Stromal cell of bone marrow (primary cell): Measurements from ENCODE around the gene SMCO1.
"Not testable (repeated sequence)": the region's sequence is repeated elsewhere in the genome, so short reads cannot be mapped to it uniquely, and the experiment has no call there.

Experiments
- DNase-seq: peaks from one replicate; pipeline ENCODE4 v3.0.0-alpha.2; 2012; ENCODE audit warnings: low read depth

SMCO1 gene

GRCh38 chr3:196514913-196515621 lies at the start of gene SMCO1:
Gene SMCO1, minus strand, starts transcription at chr3:196515346. Its CDS starts 137 bp downstream, at chr3:196515209.
- no peak for DNase-seq

GRCh38 chr3:196563721-196564225 lies 48.6 kb upstream of the SMCO1 start:
- DNase-seq: no peak

- no peak for DNase-seq
These were observed 44.7 kb upstream of the SMCO1 start for GRCh38 chr3:196559826-196560225.

GRCh38 chr3:196558476-196558875 lies 43.3 kb upstream of the SMCO1 start:
- DNase-seq: no peak

- no peak for DNase-seq
These were observed 42.1 kb upstream of the SMCO1 start for GRCh38 chr3:196557236-196557635.

GRCh38 chr3:196555295-196555694 lies 40.1 kb upstream of the SMCO1 start:
- no peak for DNase-seq

GRCh38 chr3:196554205-196554604 lies 39.1 kb upstream of the SMCO1 start:
- no peak for DNase-seq

GRCh38 chr3:196553551-196553950 lies 38.4 kb upstream of the SMCO1 start:
- no peak for DNase-seq

GRCh38 chr3:196552253-196552652 lies 37.1 kb upstream of the SMCO1 start:
- DNase-seq: no peak

GRCh38 chr3:196550172-196550571 lies 35.0 kb upstream of the SMCO1 start:
- DNase-seq: not testable (repeated sequence)

GRCh38 chr3:196549312-196549711 lies 34.2 kb upstream of the SMCO1 start:
- DNase-seq: not testable (repeated sequence)

- no peak for DNase-seq
These were observed 31.9 kb upstream of the SMCO1 start for GRCh38 chr3:196547067-196547466.

- no peak for DNase-seq
These were observed 31.4 kb upstream of the SMCO1 start for GRCh38 chr3:196546537-196546936.

- DNase-seq: no peak
These were observed 29.4 kb upstream of the SMCO1 start for GRCh38 chr3:196544491-196544992.

- DNase-seq: no peak
These were observed 26.7 kb upstream of the SMCO1 start for GRCh38 chr3:196541684-196542445.

GRCh38 chr3:196537319-196537984 lies 22.3 kb upstream of the SMCO1 start:
- no peak for DNase-seq

- DNase-seq: no peak
These were observed 18.1 kb upstream of the SMCO1 start for GRCh38 chr3:196533260-196533681.

- no peak for DNase-seq
These were observed 16.3 kb upstream of the SMCO1 start for GRCh38 chr3:196531418-196531817.

GRCh38 chr3:196528639-196529233 lies 13.6 kb upstream of the SMCO1 start:
- DNase-seq: no peak

GRCh38 chr3:196525141-196525540 lies 10.0 kb upstream of the SMCO1 start:
- no peak for DNase-seq

- DNase-seq: no peak
These were observed 9.4 kb upstream of the SMCO1 start for GRCh38 chr3:196524527-196524926.

- no peak for DNase-seq
These were observed 8.7 kb upstream of the SMCO1 start for GRCh38 chr3:196523841-196524240.
